SKM-1 treated with dmso at 0.1 percent for 144 hours (cell line): Measurements from ENCODE around the gene FOXP2.
"Not testable (repeated sequence)": the region's sequence is repeated elsewhere in the genome, so short reads cannot be mapped to it uniquely, and the experiment has no call there.

Experiments used
- DNase-seq: peaks from one replicate; lab custom pipeline; 2025; ENCODE audit not compliant: unreplicated experiment; lab: John Stamatoyannopoulos, UW

FOXP2 gene

GRCh38 chr7:114497491-114497890, 82.9 kb downstream of the FOXP2 start:
- not testable (repeated sequence) for DNase-seq

DNA sequence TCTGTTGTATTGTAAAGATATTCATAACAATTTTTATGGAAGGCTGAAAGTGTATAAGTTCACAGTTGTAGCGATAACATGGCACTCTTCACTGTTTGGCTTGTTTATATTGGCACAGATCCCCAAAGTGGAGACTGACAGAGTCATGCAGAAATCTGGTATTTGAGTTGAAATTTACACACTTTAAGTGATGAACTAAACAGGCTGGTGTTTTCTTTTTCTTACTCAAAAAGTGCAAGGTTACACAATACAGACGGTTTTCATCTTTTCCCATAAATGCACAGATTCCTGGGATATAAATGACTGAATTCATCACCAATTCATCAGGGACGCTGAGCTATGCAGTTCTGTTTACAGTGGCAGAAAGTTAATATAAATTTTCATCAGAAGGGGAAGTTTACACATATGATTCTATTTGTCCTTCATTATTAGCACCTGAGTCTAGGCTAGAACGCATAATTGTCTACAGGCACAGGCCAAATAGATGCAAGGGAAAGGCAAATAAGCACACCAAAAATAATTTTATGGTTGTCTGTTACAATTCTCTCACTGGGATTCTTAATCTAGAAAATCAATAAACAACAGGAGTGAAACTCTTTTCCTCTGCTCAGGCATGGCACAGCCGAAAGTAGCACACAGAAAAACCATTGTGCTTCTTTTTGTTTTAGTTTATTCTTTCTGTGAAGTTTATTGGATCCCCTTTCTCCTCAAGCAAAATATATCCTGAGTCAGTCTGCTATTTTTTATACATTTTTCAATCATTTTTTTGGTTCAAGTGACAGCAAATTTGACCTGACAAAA, 88.0 kb downstream of the FOXP2 start:
- DNase-seq = no peak

GRCh38 chr7:114504586-114504985, 90.0 kb downstream of the FOXP2 start:
- DNase-seq = no peak

DNA sequence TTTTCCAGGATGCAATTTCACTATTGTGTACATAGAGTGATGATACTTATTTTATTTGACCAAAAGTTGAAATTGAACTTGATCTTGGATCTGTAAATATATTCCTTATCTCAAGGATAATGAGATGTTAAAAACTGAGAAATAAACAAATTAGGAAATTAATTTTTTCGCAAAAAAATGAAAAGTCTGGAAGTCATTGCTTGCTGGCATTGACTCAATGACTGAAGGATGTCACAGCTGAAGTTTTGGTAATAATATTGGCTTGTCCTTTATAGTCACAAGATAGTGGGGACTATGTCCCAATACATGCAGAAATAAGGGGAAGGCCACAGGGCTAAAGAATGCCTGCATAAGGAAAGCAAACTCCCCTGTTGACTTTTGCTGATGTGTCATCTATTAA, 92.8 kb downstream of the FOXP2 start:
- DNase-seq = no peak

DNA sequence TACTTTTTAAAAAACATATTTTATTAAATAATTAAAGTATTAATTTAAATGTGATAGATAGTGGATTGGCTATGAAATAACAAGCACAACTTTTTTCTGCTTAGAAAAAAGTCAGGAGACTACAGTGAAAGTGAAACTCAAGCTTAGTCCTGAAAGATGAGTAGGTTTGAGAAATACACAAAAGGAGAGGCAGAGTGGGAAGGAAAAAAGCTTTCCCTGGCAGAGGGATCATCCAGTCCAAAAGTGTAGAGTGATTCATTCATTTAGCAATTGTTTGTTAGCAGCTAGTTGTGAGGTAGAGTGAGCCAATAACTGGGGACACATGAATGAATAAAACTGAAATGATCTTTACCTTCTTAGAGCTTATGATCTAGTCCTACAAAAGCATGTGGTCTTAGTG, 93.5 kb downstream of the FOXP2 start:
- no peak for DNase-seq

GRCh38 chr7:114510824-114511223, 96.2 kb downstream of the FOXP2 start:
- not testable (repeated sequence) for DNase-seq

DNA sequence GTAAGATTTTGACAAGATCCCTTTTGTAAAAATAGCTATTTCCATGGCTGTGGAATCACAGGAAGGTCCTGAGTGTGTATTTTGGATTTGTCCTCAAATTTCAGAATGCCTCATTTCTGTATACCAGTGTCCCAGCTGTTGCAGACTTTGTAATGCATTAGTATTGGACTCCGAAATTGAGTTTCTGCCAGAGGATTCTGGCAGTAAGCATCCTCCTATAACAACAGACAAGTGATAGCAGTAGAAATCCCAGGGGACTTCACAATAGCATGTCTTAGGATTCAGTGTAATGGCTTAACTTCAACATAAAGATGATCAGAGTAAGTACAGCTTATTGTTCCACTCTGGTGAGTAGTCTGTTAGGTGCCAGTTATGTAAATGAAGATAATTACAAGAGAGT, 104.6 kb downstream of the FOXP2 start:
- DNase-seq = no peak

DNA sequence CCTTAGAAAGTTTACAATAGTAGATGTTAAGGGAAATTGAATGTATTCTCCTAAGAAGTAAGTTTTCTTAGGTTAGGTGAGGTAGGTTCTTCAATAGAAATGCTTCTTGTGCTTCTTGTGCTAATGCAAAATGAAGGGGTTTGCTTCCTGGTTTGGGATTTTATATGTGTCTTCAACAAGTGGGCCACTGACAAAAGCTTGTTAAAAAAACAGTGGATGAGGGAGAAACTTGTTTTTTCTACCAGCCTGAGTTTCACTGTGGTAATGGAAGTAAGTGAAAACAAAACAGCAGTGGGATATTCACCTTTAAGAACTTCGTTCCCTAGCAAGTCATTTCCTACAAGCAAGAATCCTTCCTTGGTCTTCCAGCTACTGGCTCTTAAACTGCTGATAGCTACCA, 107.5 kb downstream of the FOXP2 start:
- no peak for DNase-seq

DNA sequence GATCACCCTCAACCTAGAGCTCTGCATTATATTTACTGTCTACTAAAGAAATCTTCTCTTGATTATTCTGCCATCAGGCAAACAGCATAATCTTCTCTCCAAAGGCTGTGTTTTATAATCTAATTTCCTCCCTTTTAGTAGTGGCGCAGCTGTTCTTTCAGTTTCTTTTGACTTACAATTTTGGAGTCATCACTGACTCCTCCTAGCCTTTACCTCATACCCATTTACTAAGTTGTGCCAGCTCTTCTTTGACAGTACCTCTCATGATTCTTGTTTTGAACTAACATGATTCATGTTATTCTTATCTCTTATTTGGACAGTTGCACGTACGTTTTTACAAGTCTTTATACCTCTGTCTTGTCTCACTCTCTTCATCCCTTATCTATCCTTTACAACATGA, 113.0 kb downstream of the FOXP2 start:
- DNase-seq = no peak

GRCh38 chr7:114530057-114530611, 115.5 kb downstream of the FOXP2 start:
- no peak for DNase-seq

DNA sequence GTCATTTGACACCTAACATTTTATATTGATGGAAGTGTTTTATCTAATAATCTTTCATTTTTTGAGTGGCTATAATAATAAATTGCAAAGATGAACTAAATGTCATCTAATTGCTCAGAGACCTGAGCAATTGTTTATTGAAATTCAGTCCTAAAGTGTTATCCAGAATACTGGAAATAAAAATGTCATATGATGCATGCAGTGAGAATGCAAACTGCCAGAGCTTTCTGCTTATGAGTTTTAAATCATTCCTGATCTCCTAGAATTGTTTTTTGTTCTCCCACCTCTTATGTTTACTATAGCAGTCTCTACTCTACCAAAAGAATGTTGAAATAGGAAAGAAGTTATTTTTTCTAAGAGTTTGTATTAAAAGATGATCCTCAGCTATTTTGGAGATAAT, 116.7 kb downstream of the FOXP2 start:
- DNase-seq = no peak

- no peak for DNase-seq
These were observed 118.5 kb downstream of the FOXP2 start for GRCh38 chr7:114533131-114533530.

- no peak for DNase-seq
These were observed 120.3 kb downstream of the FOXP2 start for GRCh38 chr7:114534953-114535352.

DNA sequence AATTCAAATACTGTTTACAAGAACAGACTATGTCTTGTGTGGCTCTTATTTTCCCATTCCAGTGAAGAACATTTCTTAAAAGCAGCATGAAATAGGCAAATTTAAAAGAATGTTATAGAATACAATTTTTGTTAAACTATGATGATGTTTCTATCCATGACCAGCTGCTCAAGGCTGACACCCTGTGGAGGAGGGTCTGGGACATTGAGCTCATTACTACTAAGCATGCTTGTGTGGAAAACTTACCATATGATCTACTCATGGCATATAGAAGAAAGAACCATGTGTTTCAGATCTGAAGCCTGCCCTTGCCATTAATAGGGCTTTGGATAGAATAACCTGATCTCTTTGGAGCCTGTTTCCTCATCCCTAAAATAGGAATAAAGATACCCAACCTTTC, 125.0 kb downstream of the FOXP2 start:
- DNase-seq = no peak

DNA sequence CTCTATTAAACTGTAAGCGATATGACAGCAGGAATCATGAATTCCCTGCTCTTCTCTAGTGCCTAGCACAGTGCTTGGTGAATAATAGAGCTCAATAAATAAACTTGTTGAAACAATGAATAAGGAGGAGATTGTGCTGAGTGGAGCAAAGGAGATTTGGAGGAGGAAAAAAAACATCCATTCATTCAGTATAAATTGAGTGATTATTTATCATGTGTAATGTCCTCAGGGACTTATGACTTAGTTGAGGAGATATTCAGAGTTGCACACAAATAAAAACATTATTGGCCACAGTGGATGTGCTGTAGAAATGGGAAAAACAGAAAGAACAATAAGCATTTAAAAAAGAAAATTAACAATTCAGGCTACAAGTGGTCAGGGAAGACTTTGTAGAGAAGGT, 125.7 kb downstream of the FOXP2 start:
- no peak for DNase-seq

DNA sequence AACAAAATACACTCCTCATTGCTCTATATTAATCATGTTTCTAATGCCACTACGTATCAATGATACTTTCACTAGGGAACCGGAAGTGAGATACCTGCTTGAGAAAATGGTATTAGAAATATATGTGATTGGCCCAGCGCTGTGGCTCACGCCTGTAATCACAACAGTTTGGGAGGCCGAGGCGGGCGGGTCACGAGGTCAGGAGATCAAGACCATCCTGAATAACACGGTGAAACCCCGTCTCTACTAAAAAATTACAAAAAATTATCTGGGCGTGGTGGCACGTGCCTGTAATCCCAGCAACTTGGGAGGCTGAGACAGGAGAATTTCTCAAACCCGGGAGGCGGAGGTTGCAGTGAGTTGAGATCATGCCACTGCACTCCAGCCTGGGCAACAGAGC, 132.7 kb downstream of the FOXP2 start:
- DNase-seq = not testable (repeated sequence)

- DNase-seq = no peak
These were observed 133.7 kb downstream of the FOXP2 start for GRCh38 chr7:114548081-114548980.

DNA sequence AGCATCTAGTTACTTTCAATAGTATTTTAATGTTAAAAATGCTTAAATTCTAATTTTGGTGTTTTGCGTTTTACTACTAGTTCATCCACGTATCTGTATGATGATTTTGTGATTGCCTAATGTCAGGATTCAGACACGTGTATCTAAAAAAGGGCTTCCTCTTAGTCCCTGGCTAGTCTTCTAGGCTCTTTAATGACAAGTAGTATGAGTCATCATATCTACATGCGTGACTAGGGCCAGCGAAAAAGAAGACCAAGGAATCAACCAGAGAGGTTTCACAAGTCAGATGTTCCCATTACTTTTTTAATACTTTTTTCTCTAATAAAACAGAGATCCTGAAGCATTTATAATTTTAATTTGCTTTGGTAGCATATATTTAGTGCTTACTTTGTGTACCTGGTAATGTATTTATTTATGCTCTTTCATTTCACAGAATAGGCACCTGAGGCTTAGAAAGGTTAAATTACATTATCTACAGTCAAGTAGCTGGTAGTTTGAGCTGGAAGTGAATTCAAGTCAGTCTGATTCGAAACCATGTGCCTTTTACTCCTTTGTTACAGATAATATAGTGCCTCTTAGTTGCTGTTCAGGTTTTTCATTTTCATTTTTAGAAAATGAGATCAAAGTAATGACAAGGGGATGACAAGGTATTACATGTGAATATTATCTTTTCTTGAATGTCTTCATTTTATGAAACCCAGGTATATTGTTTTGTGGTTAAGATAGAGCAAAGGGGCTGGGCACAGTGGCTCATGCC, 140.3 kb downstream of the FOXP2 start:
- DNase-seq = peak; percentile 85

- DNase-seq = no peak
These were observed 152.8 kb downstream of the FOXP2 start for GRCh38 chr7:114567416-114567815.

- DNase-seq = no peak
These were observed 154.6 kb downstream of the FOXP2 start for GRCh38 chr7:114569220-114569619.

DNA sequence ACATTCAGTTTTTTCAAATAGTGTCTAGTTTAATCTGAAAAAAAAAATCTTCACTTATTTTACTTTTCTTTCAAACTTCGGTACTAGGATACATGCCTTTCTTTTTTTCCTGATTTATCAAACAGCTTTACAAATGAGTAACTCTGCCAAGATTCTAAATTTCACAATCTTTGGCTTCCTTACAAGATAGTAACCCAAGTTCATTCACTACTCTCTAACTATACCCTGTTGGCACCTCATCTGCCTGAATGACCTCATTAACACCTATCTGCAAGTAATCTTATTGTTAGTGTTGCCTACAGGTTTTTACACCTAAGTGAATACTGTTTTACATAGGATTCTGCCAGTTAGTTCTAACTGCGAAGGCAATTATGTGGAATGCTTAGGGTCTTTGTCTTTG, 159.8 kb downstream of the FOXP2 start:
- no peak for DNase-seq
